ENCODE data around the gene IPCEF1. TPM values are rescaled to one million over a fixed set of nuclear protein-coding genes. Genes with fewer than 3 reads are reported as not detected.

Gene IPCEF1
- total RNA-seq, 1 experiment from 2014 or later: 0.52 TPM

GRCh38 chr6:154267508-154268106 lies 89.0 kb downstream of the IPCEF1 start:
- Mint-ChIP-seq H3K36me3 (ENCODE audit: insufficient read depth, unreplicated experiment) (no peaks in the 10 kb centered on the region), H3K4me1 (ENCODE audit: low read depth, unreplicated experiment) (no peaks in the 10 kb centered on the region), H3K9me3 (ENCODE audit: low read depth, unreplicated experiment) (no peaks in the 10 kb centered on the region), H3K4me3 (ENCODE audit: low read depth, unreplicated experiment) (no peak overlapping the region), H3K27ac (ENCODE audit: unreplicated experiment) (no peak overlapping the region), H3K27me3 (ENCODE audit: unreplicated experiment) (no peaks in the 10 kb centered on the region)
- TF ChIP-seq CTCF (IDR thresholded peaks at IDR 0.05; ENCODE audit: unreplicated experiment): no peak
- BruUV-seq (replicated peaks): no TSS peak
- CTCF ChIA-PET: no interaction called here
- no peak for DNase-seq
- intact Hi-C loops (cut with micrococcal nuclease; ENCODE audit: unreplicated experiment): no loop called here

GRCh38 chr6:154266560-154267099 lies 90.0 kb downstream of the IPCEF1 start:
- Mint-ChIP-seq H3K4me1 (ENCODE audit: low read depth, unreplicated experiment) (no peaks in the 10 kb centered on the region), H3K4me3 (ENCODE audit: low read depth, unreplicated experiment) (no peak overlapping the region), H3K9me3 (ENCODE audit: low read depth, unreplicated experiment) (no peaks in the 10 kb centered on the region), H3K27ac (ENCODE audit: unreplicated experiment) (no peak overlapping the region), H3K27me3 (ENCODE audit: unreplicated experiment) (no peaks in the 10 kb centered on the region), H3K36me3 (ENCODE audit: insufficient read depth, unreplicated experiment) (no peaks in the 10 kb centered on the region)
- no TSS peak for BruUV-seq (replicated peaks)
- intact Hi-C loops (cut with micrococcal nuclease; ENCODE audit: unreplicated experiment): no loop called here
- DNase-seq: no peak
- TF ChIP-seq CTCF (IDR thresholded peaks at IDR 0.05; ENCODE audit: unreplicated experiment): no peak
- CTCF ChIA-PET: no interaction called here

GRCh38 chr6:154261688-154262397 lies 94.8 kb downstream of the IPCEF1 start:
- BruUV-seq (replicated peaks): no TSS peak
- Mint-ChIP-seq H3K9me3 (ENCODE audit: low read depth, unreplicated experiment) (no peaks in the 10 kb centered on the region), H3K4me1 (ENCODE audit: low read depth, unreplicated experiment) (no peaks in the 10 kb centered on the region), H3K4me3 (ENCODE audit: low read depth, unreplicated experiment) (no peak overlapping the region), H3K36me3 (ENCODE audit: insufficient read depth, unreplicated experiment) (no peaks in the 10 kb centered on the region), H3K27ac (ENCODE audit: unreplicated experiment) (no peak overlapping the region), H3K27me3 (ENCODE audit: unreplicated experiment) (no peaks in the 10 kb centered on the region)
- TF ChIP-seq CTCF (IDR thresholded peaks at IDR 0.05; ENCODE audit: unreplicated experiment): no peak
- intact Hi-C loops (cut with micrococcal nuclease; ENCODE audit: unreplicated experiment): no loop called here
- DNase-seq: no peak
- CTCF ChIA-PET: no interaction called here

GRCh38 chr6:154258064-154258757 lies 98.4 kb downstream of the IPCEF1 start:
- Mint-ChIP-seq H3K4me3 (ENCODE audit: low read depth, unreplicated experiment) (no peak overlapping the region), H3K27me3 (ENCODE audit: unreplicated experiment) (no peaks in the 10 kb centered on the region), H3K27ac (ENCODE audit: unreplicated experiment) (no peak overlapping the region), H3K36me3 (ENCODE audit: insufficient read depth, unreplicated experiment) (no peaks in the 10 kb centered on the region), H3K4me1 (ENCODE audit: low read depth, unreplicated experiment) (no peaks in the 10 kb centered on the region), H3K9me3 (ENCODE audit: low read depth, unreplicated experiment) (peaks cover 2% of the 10 kb centered on the region)
- intact Hi-C loops (cut with micrococcal nuclease; ENCODE audit: unreplicated experiment): no loop called here
- DNase-seq: no peak
- no peak for TF ChIP-seq CTCF (IDR thresholded peaks at IDR 0.05; ENCODE audit: unreplicated experiment)
- BruUV-seq (replicated peaks): no TSS peak
- CTCF ChIA-PET: no interaction called here
